Endothelial cell of umbilical vein (primary cell): Measurements from ENCODE around the gene ARHGDIA. TPM values are rescaled to one million over a fixed set of nuclear protein-coding genes. Genes with fewer than 3 reads are reported as not detected.

Experiments used
- BruUV-seq: library from RNA; stranded (reverse); fragments of 400-500 nt; replicated peaks from 2 replicates; lab custom pipeline; 2021; lab: Mats Ljungman, UMichigan
- CTCF ChIA-PET: fragments of 300-600, 350-600 bp; sonication (Branson Sonifier 250); formaldehyde crosslinking; loops from one replicate; lab custom pipeline; 2021; ENCODE audit warnings: antibody characterized with exemption, inconsistent platforms; lab: Charles Lee
- POLR2A ChIA-PET: fragments of 300-600, 350-600 bp; sonication (Branson Sonifier 250); formaldehyde crosslinking; loops from one replicate; lab custom pipeline; 2021; ENCODE audit warnings: antibody characterized with exemption, inconsistent platforms; lab: Charles Lee
- DNase-seq: peaks from one replicate; pipeline ENCODE4 v3.0.0-alpha.2; 2011; ENCODE audit warnings: low read depth, low spot score
- FAIRE-seq: peaks from 2 replicates; lab custom pipeline; 2011; peaks lifted over from hg19 to GRCh38; lab: Jason Lieb, UNC
- H2AFZ ChIP-seq: 2 replicates; pipeline ENCODE4 v1.6.0; 2012; ENCODE audit warnings: low read depth, low read length, control low read depth, inconsistent platforms
- H3K27ac ChIP-seq: 2 replicates; pipeline ENCODE4 v1.5.1; 2011; ENCODE audit warnings: low read depth, mild to moderate bottlenecking, control low read depth, low read length, moderate library complexity; ENCODE audit not compliant: insufficient read depth
- H3K27me3 ChIP-seq, 2 experiments: 2 replicates each; pipeline versions ENCODE4 v1.6.0 to v1.6.1; 2011; ENCODE audit warnings: low read length in 2 of 2, mixed read lengths in 1 of 2; ENCODE audit not compliant: control insufficient read depth in 2 of 2, insufficient read depth in 2 of 2
- H3K36me3 ChIP-seq, 2 experiments: 2 replicates in 1 of 2; 3 replicates in 1 of 2; pipeline ENCODE4 v1.5.1; 2011; ENCODE audit warnings: low read length in 2 of 2, mild to moderate bottlenecking in 1 of 2, moderate library complexity in 1 of 2; ENCODE audit not compliant: control insufficient read depth in 2 of 2, insufficient read depth in 2 of 2; ENCODE audit errors: extremely low read depth in 1 of 2
- H3K4me1 ChIP-seq: 3 replicates; pipeline ENCODE4 v1.5.1; 2011; ENCODE audit warnings: mild to moderate bottlenecking, low read length; ENCODE audit not compliant: control insufficient read depth, insufficient read depth; ENCODE audit errors: extremely low read depth
- H3K4me2 ChIP-seq: 2 replicates; pipeline ENCODE4 v1.6.1; 2011; ENCODE audit warnings: low read length, control low read depth, mixed read lengths; ENCODE audit not compliant: insufficient read depth
- H3K4me3 ChIP-seq, 3 experiments: fragments of 200-600 bp in 1 of 3; sonication (generic), shearing (Covaris generic) in 1 of 3; replicated peaks in 1 of 3; 2 replicates each; pipeline ENCODE4 v1.5.1; 2011 to 2016; ENCODE audit warnings: control low read depth in 3 of 3, low read length in 3 of 3, mild to moderate bottlenecking in 2 of 3, inconsistent platforms in 1 of 3, low read depth in 1 of 3, moderate library complexity in 1 of 3; ENCODE audit not compliant: insufficient read depth in 1 of 3
- H3K79me2 ChIP-seq: 2 replicates; pipeline ENCODE4 v1.6.0; 2012; ENCODE audit warnings: low read length, inconsistent platforms; ENCODE audit not compliant: control insufficient read depth, insufficient read depth
- H3K9ac ChIP-seq: replicated peaks from 2 replicates; pipeline ENCODE3; 2011; ENCODE audit warnings: low read length, control low read depth; ENCODE audit not compliant: insufficient read depth; ENCODE audit errors: extremely low read depth
- H3K9me1 ChIP-seq: replicated peaks from 3 replicates; pipeline ENCODE4 v1.6.0; 2011; ENCODE audit warnings: mild to moderate bottlenecking, low read length; ENCODE audit not compliant: control insufficient read depth, insufficient read depth; ENCODE audit errors: extremely low read depth
- H3K9me3 ChIP-seq: replicated peaks from 2 replicates; pipeline ENCODE4 v1.5.1; 2012; ENCODE audit warnings: low read length, inconsistent platforms; ENCODE audit not compliant: control insufficient read depth, insufficient read depth
- H4K20me1 ChIP-seq: replicated peaks from 2 replicates; pipeline ENCODE3; 2011; ENCODE audit warnings: mild to moderate bottlenecking, low read length; ENCODE audit not compliant: control insufficient read depth, insufficient read depth; ENCODE audit errors: extremely low read depth
- EZH2 ChIP-seq: IDR thresholded peaks from 2 replicates; pipeline ENCODE4 v1.6.1; 2012; ENCODE audit warnings: borderline replicate concordance, low read depth, mild to moderate bottlenecking, moderate library complexity, low read length, inconsistent platforms; ENCODE audit not compliant: severe bottlenecking
- FOS ChIP-seq: IDR thresholded peaks from 2 replicates; pipeline ENCODE4 v1.6.1; 2011; ENCODE audit warnings: mild to moderate bottlenecking, low read length, moderate library complexity, borderline replicate concordance; ENCODE audit not compliant: insufficient read depth
- GATA2 ChIP-seq: IDR thresholded peaks from 2 replicates; pipeline ENCODE4 v1.7.0; 2011; ENCODE audit warnings: low read depth, mild to moderate bottlenecking, moderate library complexity, mixed read lengths, low read length; ENCODE audit not compliant: insufficient read length, insufficient read depth
- JUN ChIP-seq: IDR thresholded peaks from 2 replicates; pipeline ENCODE4 v1.6.1; 2011; ENCODE audit warnings: borderline replicate concordance, low read depth; ENCODE audit not compliant: insufficient read length, insufficient read depth
- MYC ChIP-seq: IDR thresholded peaks from one replicate; pipeline ENCODE4 v1.6.1; 2011; ENCODE audit warnings: mild to moderate bottlenecking, low read depth, low read length
- POLR2A ChIP-seq: IDR thresholded peaks from 2 replicates; pipeline ENCODE4 v1.6.1; 2012; ENCODE audit warnings: low read depth, mild to moderate bottlenecking, control low read depth, low read length
- POLR2AphosphoS5 ChIP-seq: IDR thresholded peaks from 2 replicates; pipeline ENCODE4 v1.6.1; 2012; ENCODE audit warnings: low read depth, mild to moderate bottlenecking, control low read depth, low read length, moderate library complexity; ENCODE audit not compliant: insufficient read depth
- dilution Hi-C: fragments of 300-500 bp; cut with MboI; formaldehyde crosslinking; loops from one replicate; pipeline ENCODE4 v1.15.0; 2019; ENCODE audit warnings: low sequenced_read_pairs; ENCODE audit not compliant: extremely low pct_ligation_motif_present
- intact Hi-C: fragments of 100-400 bp; cut with micrococcal nuclease; formaldehyde crosslinking; loops from one replicate; pipeline ENCODE4 v1.10.0; 2022
- polyA plus RNA-seq, 4 experiments: library from polyadenylated mRNA; depleted of rRNA in 3 of 4; stranded (reverse) in 3 of 4; unstranded in 1 of 4; fragments of >200 nt; gene quantifications; 2 replicates each; pipeline versions ENCODE4 v1.2.1 to v1.2.3, GENCODE V29; 2011 to 2012; ENCODE audit warnings: missing spikeins in 1 of 4
- total RNA-seq: library from RNA; stranded (reverse); gene quantifications from 2 replicates; pipeline ENCODE4 v1.2.3, GENCODE V29; 2021
- TF ChIP-seq, protein P1 (sequence below): IDR thresholded peaks from 2 replicates; pipeline ENCODE4 v1.6.1; 2011; ENCODE audit not compliant: insufficient read depth, insufficient read length
- TF ChIP-seq, protein P2 (sequence below), 2 donors: IDR thresholded peaks; 1 replicate in 1 of 2; 2 replicates in 1 of 2; pipeline ENCODE4 v1.5.1; 2011; ENCODE audit warnings: low read length in 2 of 2, mild to moderate bottlenecking in 2 of 2, moderate library complexity in 2 of 2, control low read depth in 1 of 2, inconsistent platforms in 1 of 2, low read depth in 1 of 2; ENCODE audit not compliant: insufficient read depth in 1 of 2; ENCODE audit errors: extremely low read depth in 1 of 2

Gene ARHGDIA
- total and polyA plus RNA-seq, 2 donors (not counting 3 experiments of a cell fraction or from before 2014, with no cell fraction given): 358 to 645 TPM

DNA sequence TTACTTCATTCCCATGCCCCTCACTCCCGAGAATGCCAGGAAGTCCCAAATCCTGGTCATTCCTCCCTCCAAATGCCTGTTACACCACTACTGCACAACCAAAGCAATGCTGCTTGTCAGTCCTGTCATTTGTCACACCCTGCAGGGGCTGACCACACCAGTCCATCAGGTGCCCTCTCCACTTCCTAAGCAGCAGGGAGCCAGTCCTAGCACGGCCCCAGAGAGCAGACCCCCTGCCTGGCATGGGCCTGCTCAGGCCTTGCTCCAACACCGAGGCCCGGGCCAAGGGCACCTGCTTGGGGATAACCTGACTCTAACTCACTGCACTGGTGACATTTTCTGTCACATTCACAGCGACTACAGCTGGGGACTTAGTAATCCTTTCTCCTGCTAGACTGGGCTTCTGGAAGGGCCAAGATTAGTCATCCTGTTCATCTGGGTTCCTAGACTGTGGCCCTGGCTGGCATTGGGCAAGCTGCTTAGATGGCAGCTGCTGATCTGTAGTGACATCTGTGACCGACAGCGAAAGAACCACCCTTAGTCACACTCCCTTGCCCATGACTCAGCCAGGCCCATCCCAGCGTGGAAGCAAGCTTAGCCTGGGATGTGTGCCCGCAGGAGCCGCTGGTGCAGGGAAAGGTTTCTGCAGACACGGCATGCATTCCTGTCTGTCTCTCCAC is 14.9 kb upstream of the ARHGDIA start:
- intact Hi-C loops (no loop called here), dilution Hi-C loops (no loop called here)
- Histone ChIP-seq H3K4me3 (no peak overlapping the region), H3K9ac (no peak overlapping the region), H4K20me1 (no peaks in the 10 kb centered on the region), H2AFZ (no peak overlapping the region), H3K27me3 (no peaks in the 10 kb centered on the region), H3K9me1 (no peaks in the 10 kb centered on the region), H3K79me2 (peaks cover 43% of the 10 kb centered on the region), H3K4me2 (no peak overlapping the region), H3K4me1 (peaks cover 13% of the 10 kb centered on the region), H3K9me3 (no peaks in the 10 kb centered on the region), H3K27ac (no peak overlapping the region), H3K36me3 (peaks cover 26 to 42% of the 10 kb centered on the region in 2 experiments)
- POLR2A ChIA-PET: no interaction called here
- FAIRE-seq: no peak
- no peak for DNase-seq
- BruUV-seq: no TSS peak
- TF ChIP-seq POLR2A (no peak), GATA2 (no peak), POLR2AphosphoS5 (no peak), JUN (no peak), FOS (no peak), MYC (no peak), EZH2 (no peak)
- TF ChIP-seq, protein P1, sequence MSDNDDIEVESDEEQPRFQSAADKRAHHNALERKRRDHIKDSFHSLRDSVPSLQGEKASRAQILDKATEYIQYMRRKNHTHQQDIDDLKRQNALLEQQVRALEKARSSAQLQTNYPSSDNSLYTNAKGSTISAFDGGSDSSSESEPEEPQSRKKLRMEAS: no peak
- TF ChIP-seq, protein P2, sequence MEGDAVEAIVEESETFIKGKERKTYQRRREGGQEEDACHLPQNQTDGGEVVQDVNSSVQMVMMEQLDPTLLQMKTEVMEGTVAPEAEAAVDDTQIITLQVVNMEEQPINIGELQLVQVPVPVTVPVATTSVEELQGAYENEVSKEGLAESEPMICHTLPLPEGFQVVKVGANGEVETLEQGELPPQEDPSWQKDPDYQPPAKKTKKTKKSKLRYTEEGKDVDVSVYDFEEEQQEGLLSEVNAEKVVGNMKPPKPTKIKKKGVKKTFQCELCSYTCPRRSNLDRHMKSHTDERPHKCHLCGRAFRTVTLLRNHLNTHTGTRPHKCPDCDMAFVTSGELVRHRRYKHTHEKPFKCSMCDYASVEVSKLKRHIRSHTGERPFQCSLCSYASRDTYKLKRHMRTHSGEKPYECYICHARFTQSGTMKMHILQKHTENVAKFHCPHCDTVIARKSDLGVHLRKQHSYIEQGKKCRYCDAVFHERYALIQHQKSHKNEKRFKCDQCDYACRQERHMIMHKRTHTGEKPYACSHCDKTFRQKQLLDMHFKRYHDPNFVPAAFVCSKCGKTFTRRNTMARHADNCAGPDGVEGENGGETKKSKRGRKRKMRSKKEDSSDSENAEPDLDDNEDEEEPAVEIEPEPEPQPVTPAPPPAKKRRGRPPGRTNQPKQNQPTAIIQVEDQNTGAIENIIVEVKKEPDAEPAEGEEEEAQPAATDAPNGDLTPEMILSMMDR (IDR thresholded peaks at IDR 0.05; ENCODE audit: extremely low read depth in 1 of 2, insufficient read depth in 1 of 2, low read depth in 1 of 2, low read length in 2 of 2): no peak
- CTCF ChIA-PET: interaction anchor here (0.8 kb wide), 1 partner anchor 15 kb away, joined by 3 read pairs; the partner anchor contains the start of gene ARHGDIA
